Thyroid gland (tissue), 4 donors: Measurements from ENCODE around the gene TNS2. TPM values are rescaled to one million over a fixed set of nuclear protein-coding genes. Genes with fewer than 3 reads are reported as not detected.

Experiments
- DNase-seq, 2 donors: peaks; one replicate each; pipeline ENCODE4 v3.0.0-alpha.2; 2019
- H3K27ac ChIP-seq, 3 donors: fragments of 200-600 bp; sonication (generic); 1 replicate in 2 of 3; 2 replicates in 1 of 3; pipeline ENCODE4 v1.5.1; 2016 to 2019; ENCODE audit warnings: mild to moderate bottlenecking in 1 of 3, moderate library complexity in 1 of 3
- H3K27me3 ChIP-seq: fragments of 200-600 bp; sonication (generic); one replicate; pipeline ENCODE4 v1.5.1; 2019
- H3K36me3 ChIP-seq, 2 donors: fragments of 200-600 bp; sonication (generic); one replicate each; pipeline ENCODE4 v1.5.1; 2016 to 2019
- H3K4me1 ChIP-seq, 2 donors: fragments of 200-600 bp; sonication (generic); one replicate each; pipeline ENCODE4 v1.5.1; 2017 to 2019
- H3K4me3 ChIP-seq, 3 donors: fragments of 200-600 bp; sonication (generic); replicated peaks in 1 of 3; 1 replicate in 2 of 3; 2 replicates in 1 of 3; pipeline ENCODE4 v1.5.1; 2016; ENCODE audit warnings: mild to moderate bottlenecking in 1 of 3
- H3K9me3 ChIP-seq: fragments of 200-600 bp; sonication (generic); one replicate; pipeline ENCODE4 v1.5.1; 2017
- POLR2A ChIP-seq, 2 donors: fragments of 450-650 bp; IDR thresholded peaks; one replicate each; pipeline ENCODE4 v1.6.1; 2017; ENCODE audit warnings: antibody characterized with exemption in 2 of 2, mild to moderate bottlenecking in 2 of 2, moderate library complexity in 1 of 2
- WGBS, 2 donors: methylation state at CpG; one replicate each; pipeline ENCODE4 v1.1.5; 2017; 5-methylcytosine and 5-hydroxymethylcytosine counted together
- intact Hi-C: fragments of 100-400 bp; cut with DNase I; formaldehyde crosslinking; loops from one replicate; pipeline ENCODE4 v1.15.1; 2023
- total RNA-seq, 4 donors: library from RNA; depleted of rRNA; stranded (reverse); fragments of >200 nt; gene quantifications; one replicate each; pipeline ENCODE4 v1.2.3, GENCODE V29; 2016
- TF ChIP-seq, protein P1 (sequence below), 6 experiments: fragments of 200-600 bp in 3 of 6; fragments of 450-650 bp in 3 of 6; sonication (generic) in 3 of 6; IDR thresholded peaks; one replicate each; pipeline ENCODE4 v1.5.1; 2016 to 2019; ENCODE audit warnings: antibody characterized with exemption in 6 of 6, mild to moderate bottlenecking in 2 of 6, inconsistent platforms in 1 of 6, moderate library complexity in 1 of 6

The TNS2 gene
- total RNA-seq, 4 donors from 2014 or later: 86.7 to 179 (median 114) TPM

DNA sequence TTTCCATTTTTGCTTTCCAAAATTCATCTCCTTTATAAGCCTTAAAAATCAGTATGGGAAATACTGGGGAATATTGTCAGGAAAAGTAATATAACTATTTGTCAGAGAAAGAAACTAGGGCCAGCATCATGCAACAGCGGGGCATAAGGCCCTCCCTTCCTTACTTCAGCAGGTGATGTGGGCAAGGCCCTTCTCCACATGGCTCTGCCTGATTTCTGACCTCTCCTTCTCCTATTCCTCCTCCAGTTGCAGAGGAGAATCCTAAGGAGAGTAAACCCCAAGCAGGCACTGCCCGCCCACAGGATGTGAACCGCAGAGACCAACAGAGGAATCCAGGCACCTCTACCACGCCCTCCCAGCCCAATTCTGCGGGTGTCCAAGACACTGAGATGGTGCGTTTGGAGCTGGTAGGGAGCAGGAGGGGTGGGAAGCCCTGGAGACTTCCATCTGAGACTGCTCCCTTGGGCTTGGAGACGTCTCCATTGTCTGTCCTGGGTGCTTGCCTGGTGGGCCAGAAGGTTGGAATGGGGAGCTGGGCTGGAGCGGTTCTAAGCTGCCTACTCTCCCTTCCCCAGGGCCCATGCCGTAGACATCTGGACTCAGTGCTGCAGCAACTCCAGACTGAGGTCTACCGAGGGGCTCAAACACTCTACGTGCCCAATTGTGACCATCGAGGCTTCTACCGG is 50.7 kb downstream of the TNS2 start:
- H3K27me3 ChIP-seq: no peaks in the 10 kb centered on the region
- WGBS, 2 donors: 80 to 81% methylated on average over 9 to 12 of the region's 13 CpGs
- H3K27ac ChIP-seq: no peak overlapping the region
- H3K9me3 ChIP-seq: no peaks in the 10 kb centered on the region
- peaks cover 13 to 34% of the 10 kb centered on the region in 2 donors for H3K4me1 ChIP-seq
- no peak for TF ChIP-seq POLR2A (IDR thresholded peaks at IDR 0.05)
- TF ChIP-seq, protein P1, sequence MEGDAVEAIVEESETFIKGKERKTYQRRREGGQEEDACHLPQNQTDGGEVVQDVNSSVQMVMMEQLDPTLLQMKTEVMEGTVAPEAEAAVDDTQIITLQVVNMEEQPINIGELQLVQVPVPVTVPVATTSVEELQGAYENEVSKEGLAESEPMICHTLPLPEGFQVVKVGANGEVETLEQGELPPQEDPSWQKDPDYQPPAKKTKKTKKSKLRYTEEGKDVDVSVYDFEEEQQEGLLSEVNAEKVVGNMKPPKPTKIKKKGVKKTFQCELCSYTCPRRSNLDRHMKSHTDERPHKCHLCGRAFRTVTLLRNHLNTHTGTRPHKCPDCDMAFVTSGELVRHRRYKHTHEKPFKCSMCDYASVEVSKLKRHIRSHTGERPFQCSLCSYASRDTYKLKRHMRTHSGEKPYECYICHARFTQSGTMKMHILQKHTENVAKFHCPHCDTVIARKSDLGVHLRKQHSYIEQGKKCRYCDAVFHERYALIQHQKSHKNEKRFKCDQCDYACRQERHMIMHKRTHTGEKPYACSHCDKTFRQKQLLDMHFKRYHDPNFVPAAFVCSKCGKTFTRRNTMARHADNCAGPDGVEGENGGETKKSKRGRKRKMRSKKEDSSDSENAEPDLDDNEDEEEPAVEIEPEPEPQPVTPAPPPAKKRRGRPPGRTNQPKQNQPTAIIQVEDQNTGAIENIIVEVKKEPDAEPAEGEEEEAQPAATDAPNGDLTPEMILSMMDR (IDR thresholded peaks at IDR 0.05): no peak
- intact Hi-C loops: no loop called here
- H3K4me3 ChIP-seq: no peak overlapping the region
- DNase-seq: no peak
- H3K36me3 ChIP-seq: no peaks in the 10 kb centered on the region

DNA sequence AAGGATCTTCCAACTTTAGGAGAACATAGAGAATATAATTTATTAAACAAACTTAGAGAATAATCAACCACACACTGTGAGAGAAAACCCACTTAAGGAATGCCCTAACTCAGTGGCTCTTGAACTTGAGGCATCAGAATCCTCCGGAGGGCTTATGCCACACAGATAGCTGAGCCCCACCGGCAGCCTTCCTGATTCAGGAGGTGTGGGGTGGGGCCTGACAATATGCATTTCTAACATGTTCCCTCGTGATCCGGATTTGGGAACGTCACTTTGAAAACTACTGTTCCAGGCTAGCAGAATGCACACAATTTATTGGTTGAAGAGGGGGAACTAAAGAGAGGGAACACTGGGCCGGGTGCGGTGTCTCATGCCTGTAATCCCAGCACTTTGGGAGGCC is 51.4 kb downstream of the TNS2 start:
- H3K4me1 ChIP-seq: peaks cover 13 to 29% of the 10 kb centered on the region in 2 donors
- no peak for TF ChIP-seq POLR2A (IDR thresholded peaks at IDR 0.05)
- TF ChIP-seq, protein P1 (IDR thresholded peaks at IDR 0.05): no peak
- intact Hi-C loops: no loop called here

DNA sequence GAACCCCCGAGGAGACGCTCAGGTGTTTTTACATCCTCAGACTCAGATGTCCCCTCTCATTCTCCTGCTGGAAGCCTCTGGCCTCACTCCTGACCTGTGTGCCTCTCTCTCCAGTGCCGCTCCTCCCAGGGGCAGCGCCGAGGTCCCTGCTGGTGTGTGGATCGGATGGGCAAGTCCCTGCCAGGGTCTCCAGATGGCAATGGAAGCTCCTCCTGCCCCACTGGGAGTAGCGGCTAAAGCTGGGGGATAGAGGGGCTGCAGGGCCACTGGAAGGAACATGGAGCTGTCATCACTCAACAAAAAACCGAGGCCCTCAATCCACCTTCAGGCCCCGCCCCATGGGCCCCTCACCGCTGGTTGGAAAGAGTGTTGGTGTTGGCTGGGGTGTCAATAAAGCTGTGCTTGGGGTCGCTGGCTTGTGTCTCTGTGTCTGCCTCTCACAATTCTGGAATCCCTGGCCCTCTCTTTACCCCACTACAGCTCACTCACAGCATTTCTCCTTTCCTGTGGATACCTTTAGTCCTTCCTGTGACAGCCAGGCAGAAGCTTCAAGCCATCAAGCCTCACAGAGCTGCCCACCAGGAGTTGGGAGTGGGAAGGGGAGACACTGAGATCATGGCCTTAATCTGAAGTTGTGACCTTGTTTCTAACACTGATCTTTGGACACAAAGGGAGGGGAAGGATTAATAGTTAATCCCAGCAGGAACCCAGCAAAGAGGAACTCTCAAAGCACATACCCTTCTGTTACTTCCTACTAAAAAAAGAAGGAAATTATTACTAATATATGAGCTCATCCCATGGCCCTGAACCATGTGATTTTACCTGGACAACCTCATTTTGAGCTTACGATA is 52.3 kb downstream of the TNS2 start:
- DNase-seq: no peak
- TF ChIP-seq, protein P1 (IDR thresholded peaks at IDR 0.05): no peak
- no peak for TF ChIP-seq POLR2A (IDR thresholded peaks at IDR 0.05)
- intact Hi-C loops: no loop called here
- WGBS, 2 donors: 84 to 86% methylated on average over 12 of the region's 12 CpGs
- no peaks in the 10 kb centered on the region for H3K27me3 ChIP-seq
- peaks cover 10 to 22% of the 10 kb centered on the region in 2 donors for H3K4me1 ChIP-seq
- no peaks in the 10 kb centered on the region for H3K36me3 ChIP-seq
- H3K27ac ChIP-seq: no peak overlapping the region
- H3K9me3 ChIP-seq: no peaks in the 10 kb centered on the region
- H3K4me3 ChIP-seq: no peak overlapping the region

More for the DNA sequence above, 51.4 kb downstream of the TNS2 start:
- Histone ChIP-seq H3K27ac (no peak overlapping the region), H3K36me3 (no peaks in the 10 kb centered on the region), H3K27me3 (no peaks in the 10 kb centered on the region), H3K9me3 (no peaks in the 10 kb centered on the region), H3K4me3 (no peak overlapping the region)
- 84 to 90% methylated on average over 7 of the region's 7 CpGs for WGBS, 2 donors
- no peak for DNase-seq

DNA sequence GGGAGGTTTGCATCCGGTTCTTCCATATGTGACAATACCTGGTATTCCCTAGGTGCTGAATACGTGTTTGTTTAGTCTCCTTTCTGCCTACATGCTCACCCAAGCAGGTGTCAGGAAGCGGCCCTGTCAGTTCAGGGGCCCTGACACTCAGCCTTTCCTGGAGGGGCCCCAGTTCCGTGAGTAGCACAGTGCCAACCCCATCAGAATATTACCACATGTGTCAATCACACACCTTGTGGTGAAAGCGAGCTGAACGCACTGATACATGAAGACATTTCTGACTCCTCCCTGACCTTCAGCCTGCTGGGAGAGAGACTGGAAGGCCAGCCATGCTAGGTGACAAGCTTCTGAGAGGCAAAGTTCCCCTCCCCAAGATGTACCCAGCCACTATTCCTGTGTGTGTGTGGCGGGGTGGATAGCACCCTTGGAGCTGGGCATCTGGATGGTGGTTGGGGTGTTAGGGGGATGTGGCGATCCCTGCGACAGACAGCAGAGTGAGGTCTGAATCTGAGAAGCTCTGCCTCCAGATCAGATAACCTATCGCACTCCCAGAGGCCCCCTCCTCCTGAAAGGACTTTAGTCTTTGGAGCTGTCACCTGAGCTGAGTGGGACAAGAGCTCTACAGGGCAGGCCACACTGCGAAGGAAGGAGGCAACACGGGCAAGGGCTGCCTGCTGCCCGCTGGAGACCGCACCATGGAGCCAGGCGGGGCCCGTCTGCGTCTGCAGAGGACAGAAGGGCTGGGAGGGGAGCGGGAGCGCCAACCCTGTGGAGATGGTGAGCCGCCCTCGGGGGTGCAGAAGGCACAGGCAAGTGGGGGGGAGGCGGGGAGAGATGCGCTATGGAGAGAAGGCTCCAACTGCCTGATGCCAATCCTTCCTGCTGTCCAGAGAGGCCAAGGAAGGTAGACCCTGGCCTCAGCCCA is 53.3 kb downstream of the TNS2 start, which contains the start of gene SOAT2:
SOAT2 (plus strand) TSS at position 604 of the 925 bp plus-strand sequence; CDS start at position 696, 92 bp downstream.
- WGBS, 2 donors: 81 to 87% methylated on average over 23 of the region's 23 CpGs
- intact Hi-C loops: no loop called here

More for the DNA sequence above, 53.3 kb downstream of the TNS2 start, which contains the start of gene SOAT2:
- Histone ChIP-seq H3K27ac (no peak within 1 kb of the TSS), H3K4me1 (peaks cover 3 to 13% of the 10 kb centered on the region in 2 donors), H3K36me3 (no peaks in the 10 kb centered on the region), H3K9me3 (no peaks in the 10 kb centered on the region), H3K27me3 (no peaks in the 10 kb centered on the region), H3K4me3 (no peak within 1 kb of the TSS)
- DNase-seq: no peak
- TF ChIP-seq, protein P1 (IDR thresholded peaks at IDR 0.05): no peak
- no peak for TF ChIP-seq POLR2A (IDR thresholded peaks at IDR 0.05)
